K562 treated with DMSO at 1 percent for 4 hours (cell line): ENCODE data around the gene OR4A15. TPM values are rescaled to one million over a fixed set of nuclear protein-coding genes. Genes with fewer than 3 reads are reported as not detected.

Experiments
- total RNA-seq: library from RNA; unstranded; fragments of 300-600 nt; gene quantifications from 2 replicates; pipeline ENCODE4 v1.2.3, GENCODE V29; 2022; ENCODE audit not compliant: insufficient read depth

OR4A15 gene
- not detected in 2 replicates for total RNA-seq

DNA sequence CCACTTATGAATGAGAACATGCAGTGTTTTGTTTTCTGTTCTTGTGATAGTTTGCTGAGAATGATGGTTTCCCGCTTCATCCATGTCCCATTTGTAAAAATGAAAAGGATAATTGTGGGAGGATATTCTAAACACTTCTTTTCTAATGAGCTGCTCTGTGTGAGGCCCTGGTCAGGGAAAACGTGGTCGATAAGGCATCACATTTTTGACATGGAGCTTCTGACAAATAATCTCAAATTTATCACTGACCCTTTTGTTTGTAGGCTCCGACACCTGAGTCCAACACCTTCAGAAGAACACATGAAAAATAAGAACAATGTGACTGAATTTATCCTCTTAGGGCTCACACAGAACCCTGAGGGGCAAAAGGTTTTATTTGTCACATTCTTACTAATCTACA is at the start of gene OR4A15:
TSS of gene OR4A15 (plus strand) at position 301 of the 400 bp plus-strand sequence. CDS start at position 301, 0 bp downstream.

DNA sequence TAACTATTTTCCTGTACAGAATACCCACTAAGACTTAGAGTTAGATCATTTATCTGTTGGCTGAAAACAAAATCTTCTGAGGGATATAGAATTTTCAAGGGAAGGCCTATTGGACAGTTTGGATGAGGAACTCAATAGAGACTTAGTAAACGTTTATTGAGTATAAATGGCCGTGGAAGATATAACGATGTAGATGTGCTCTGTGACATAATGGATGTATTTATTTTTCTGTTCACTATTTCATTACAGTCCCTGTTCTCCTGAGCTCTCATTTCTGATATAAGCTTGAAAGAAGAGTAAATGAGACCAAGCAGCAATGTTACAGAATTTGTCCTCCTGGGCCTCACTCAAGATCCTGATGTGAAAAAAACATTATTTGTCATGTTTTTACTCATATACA is 24.9 kb upstream of the OR4A15 start, which contains the start of gene OR4A16:
TSS of gene OR4A16 (plus strand) at position 301 of the 400 bp plus-strand sequence. CDS start at position 301, 0 bp downstream.

Other genes starting within 250 kb of the OR4A15 start
- gene TRIM48, start 105.8 kb upstream of the OR4A15 start, total RNA-seq = not detected in 2 replicates
- not detected in 2 replicates for gene OR4A16, start 24.8 kb upstream of the OR4A15 start, total RNA-seq
- gene OR4C15, start 186.5 kb downstream of the OR4A15 start, total RNA-seq = not detected in 2 replicates
- gene OR4C16, start 204.2 kb downstream of the OR4A15 start, total RNA-seq = not detected in 2 replicates
- gene OR4C11, start 239.7 kb downstream of the OR4A15 start, total RNA-seq = not detected in 2 replicates